Measurements from ENCODE around the gene OLFML1. TPM values are rescaled to one million over a fixed set of nuclear protein-coding genes. Genes with fewer than 3 reads are reported as not detected.
"Not testable (repeated sequence)": the region's sequence is repeated elsewhere in the genome, so short reads cannot be mapped to it uniquely, and the experiment has no call there.

OLFML1 gene
- total RNA-seq, 2 donors from 2014 or later: not detected

GRCh38 chr11:7511401-7511800 lies 26.1 kb downstream of the OLFML1 start:
- no peaks in the 10 kb centered on the region for H3K36me3 Mint-ChIP-seq (ENCODE audit: low read depth)
- ATAC-seq (replicated peaks): no peak
- no peaks in the 10 kb centered on the region for H3K27me3 Mint-ChIP-seq
- H3K4me1 Mint-ChIP-seq: peaks cover 14% of the 10 kb centered on the region
- H3K27ac Mint-ChIP-seq: no peak overlapping the region
- H3K4me3 Mint-ChIP-seq: no peak overlapping the region
- H3K9me3 Mint-ChIP-seq: no peaks in the 10 kb centered on the region

DNA sequence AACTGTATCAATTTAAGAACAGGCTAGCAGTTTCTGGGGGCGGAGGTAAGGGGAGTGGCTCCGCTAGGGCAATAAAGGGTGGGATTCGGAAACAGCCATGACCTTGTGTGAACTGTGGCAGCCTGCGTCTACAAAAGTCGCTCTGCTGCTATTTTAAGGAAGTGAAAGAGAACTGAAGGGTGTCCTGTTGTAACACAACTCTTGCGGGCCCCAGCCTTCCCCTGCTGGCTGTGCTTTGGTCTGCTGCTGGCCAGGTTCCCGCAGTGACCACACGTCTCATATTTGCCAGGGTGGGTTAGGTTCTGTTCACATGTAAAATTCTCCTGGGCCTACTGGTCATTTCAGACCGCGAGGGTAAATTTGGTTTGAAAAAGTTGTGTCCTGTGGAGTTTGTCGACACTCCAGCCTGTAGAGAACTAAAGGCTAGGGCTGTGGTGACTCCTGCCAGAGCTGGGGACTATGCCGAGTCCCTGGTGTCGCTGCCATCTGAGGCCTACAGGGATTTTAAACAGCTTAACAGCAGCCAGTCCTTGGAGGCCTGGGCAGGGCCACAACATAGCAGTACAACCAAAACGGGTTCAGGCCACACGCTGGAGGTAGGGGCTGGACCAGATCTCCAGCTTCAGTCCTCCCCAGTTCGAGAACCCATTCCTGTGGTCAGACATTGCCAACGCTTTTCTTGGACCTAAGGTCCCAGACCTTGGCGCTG lies 27.4 kb downstream of the OLFML1 start:
- no peaks in the 10 kb centered on the region for H3K36me3 Mint-ChIP-seq (ENCODE audit: low read depth)
- ATAC-seq (replicated peaks): peak; percentile 17
- peaks cover 23% of the 10 kb centered on the region for H3K4me1 Mint-ChIP-seq
- H3K9me3 Mint-ChIP-seq: no peaks in the 10 kb centered on the region
- H3K4me3 Mint-ChIP-seq: peak overlapping the region; percentile 85
- no peaks in the 10 kb centered on the region for H3K27me3 Mint-ChIP-seq
- H3K27ac Mint-ChIP-seq: peak overlapping the region; percentile 90

- H3K4me1 Mint-ChIP-seq: peaks cover 23% of the 10 kb centered on the region
- no peaks in the 10 kb centered on the region for H3K9me3 Mint-ChIP-seq
- peak within 1 kb of the TSS; percentile 90 for H3K27ac Mint-ChIP-seq
- H3K27me3 Mint-ChIP-seq: no peaks in the 10 kb centered on the region
- H3K36me3 Mint-ChIP-seq (ENCODE audit: low read depth): no peaks in the 10 kb centered on the region
- peak within 1 kb of the TSS; percentile 85 for H3K4me3 Mint-ChIP-seq
- ATAC-seq (replicated peaks): peak; percentile 93
These were observed 28.2 kb downstream of the OLFML1 start, which contains the start of gene PPFIBP2 for GRCh38 chr11:7513234-7514098. PPFIBP2 (plus strand) TSS chr11:7513999; CDS start chr11:7549476, 35,477 bp downstream.

- no peaks in the 10 kb centered on the region for H3K36me3 Mint-ChIP-seq (ENCODE audit: low read depth)
- ATAC-seq (replicated peaks): peak; percentile 31
- no peaks in the 10 kb centered on the region for H3K27me3 Mint-ChIP-seq
- H3K4me3 Mint-ChIP-seq: peak overlapping the region; percentile 85
- H3K27ac Mint-ChIP-seq: peak overlapping the region; percentile 60
- H3K4me1 Mint-ChIP-seq: peaks cover 28% of the 10 kb centered on the region
- H3K9me3 Mint-ChIP-seq: no peaks in the 10 kb centered on the region
These were observed 28.8 kb downstream of the OLFML1 start for GRCh38 chr11:7514099-7514591.

DNA sequence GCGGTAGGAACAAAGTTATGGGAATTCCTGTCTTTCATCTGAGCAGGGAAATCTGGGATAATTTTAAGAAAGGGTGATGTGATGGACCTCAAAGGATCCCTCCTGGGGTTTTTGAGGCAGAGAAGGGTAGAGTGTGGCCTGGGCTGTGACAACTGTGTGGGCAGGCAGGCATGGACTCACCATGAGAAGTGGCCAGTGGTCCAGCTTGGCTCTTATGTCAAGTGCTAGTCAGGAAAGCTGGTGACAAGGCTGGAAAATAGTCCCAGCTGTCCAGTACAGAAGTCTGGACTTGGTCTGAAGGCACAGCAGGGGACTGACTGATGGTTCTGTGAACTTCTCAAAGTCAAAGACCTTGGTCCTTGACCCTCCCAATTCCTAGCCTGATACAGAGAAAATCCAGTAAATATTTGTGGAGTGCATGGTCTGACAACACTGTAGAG lies 30.2 kb downstream of the OLFML1 start:
- no peaks in the 10 kb centered on the region for H3K27me3 Mint-ChIP-seq
- H3K4me1 Mint-ChIP-seq: peaks cover 29% of the 10 kb centered on the region
- peak overlapping the region; percentile 85 for H3K4me3 Mint-ChIP-seq
- H3K27ac Mint-ChIP-seq: no peak overlapping the region
- no peaks in the 10 kb centered on the region for H3K36me3 Mint-ChIP-seq (ENCODE audit: low read depth)
- ATAC-seq (replicated peaks): no peak
- no peaks in the 10 kb centered on the region for H3K9me3 Mint-ChIP-seq

- H3K4me3 Mint-ChIP-seq: peak overlapping the region; percentile 85
- H3K36me3 Mint-ChIP-seq (ENCODE audit: low read depth): no peaks in the 10 kb centered on the region
- H3K4me1 Mint-ChIP-seq: peaks cover 29% of the 10 kb centered on the region
- peak overlapping the region; percentile 63 for H3K27ac Mint-ChIP-seq
- H3K9me3 Mint-ChIP-seq: no peaks in the 10 kb centered on the region
- no peaks in the 10 kb centered on the region for H3K27me3 Mint-ChIP-seq
- ATAC-seq (replicated peaks): no peak
These were observed 31.2 kb downstream of the OLFML1 start for GRCh38 chr11:7516475-7516874.

DNA sequence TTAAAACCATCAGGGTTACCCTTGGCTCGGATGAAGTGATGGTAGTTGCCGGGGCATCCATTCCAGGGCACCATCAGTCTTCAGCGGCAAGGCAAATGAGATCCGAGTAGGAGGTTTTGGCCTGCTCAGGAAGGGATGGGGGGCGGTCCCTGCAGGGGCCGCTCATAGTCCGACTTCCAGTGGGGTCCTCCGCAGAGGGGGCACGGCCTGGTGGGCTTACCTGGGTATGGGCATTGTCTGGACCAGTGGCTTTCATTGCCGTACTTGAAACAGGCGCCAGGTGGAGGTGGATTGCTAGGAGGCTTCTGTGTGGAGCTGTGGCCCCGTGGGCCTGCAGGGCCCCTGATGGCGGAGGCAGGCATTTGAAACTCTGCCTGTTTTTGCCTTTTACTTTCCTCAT lies 32.4 kb downstream of the OLFML1 start:
- H3K36me3 Mint-ChIP-seq (ENCODE audit: low read depth); H3K27me3 Mint-ChIP-seq; H3K9me3 Mint-ChIP-seq; H3K4me3 Mint-ChIP-seq; H3K27ac Mint-ChIP-seq; ATAC-seq (replicated peaks): not testable (repeated sequence)
- H3K4me1 Mint-ChIP-seq: peaks cover 29% of the 10 kb centered on the region

DNA sequence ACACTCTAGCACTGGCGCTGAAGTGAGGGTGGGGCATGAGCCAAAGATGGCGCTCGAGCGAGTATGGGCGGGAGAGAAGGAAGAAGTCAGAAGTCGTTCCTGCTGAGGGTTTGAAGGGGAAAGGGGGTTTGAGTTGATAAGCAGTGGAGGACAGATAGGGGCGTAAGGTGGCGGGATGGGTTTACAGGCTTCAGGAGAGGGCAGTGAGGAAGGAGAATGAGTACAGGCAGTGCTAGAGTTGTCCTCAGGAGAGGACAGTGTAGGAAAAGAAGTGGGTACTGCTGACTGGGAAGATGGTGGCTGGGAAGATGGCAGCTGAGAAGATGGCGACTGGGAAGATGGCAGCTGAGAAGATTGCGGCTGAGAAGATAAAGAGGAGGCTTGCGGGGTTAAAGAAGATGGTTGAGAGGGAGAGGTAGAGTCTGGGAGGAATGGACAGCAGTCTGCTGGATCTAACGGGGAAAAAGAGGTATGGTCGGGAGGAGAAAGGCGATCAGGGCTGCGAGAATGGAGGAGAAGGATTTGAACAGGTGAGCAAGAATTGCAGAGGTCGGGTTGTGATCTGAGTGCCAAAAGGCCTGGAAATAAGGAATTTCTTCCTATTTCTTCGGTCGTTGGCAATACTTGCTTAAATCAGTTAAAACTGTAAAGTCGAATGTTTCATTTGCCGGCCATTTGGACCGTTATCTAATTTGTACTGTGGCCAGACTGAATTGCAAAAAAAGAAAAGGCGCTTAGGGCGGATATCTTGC lies 33.7 kb downstream of the OLFML1 start:
- H3K27ac Mint-ChIP-seq: no peak overlapping the region
- ATAC-seq (replicated peaks): no peak
- H3K9me3 Mint-ChIP-seq: no peaks in the 10 kb centered on the region
- H3K4me3 Mint-ChIP-seq: no peak overlapping the region
- H3K4me1 Mint-ChIP-seq: peaks cover 34% of the 10 kb centered on the region
- no peaks in the 10 kb centered on the region for H3K36me3 Mint-ChIP-seq (ENCODE audit: low read depth)
- no peaks in the 10 kb centered on the region for H3K27me3 Mint-ChIP-seq

- Mint-ChIP-seq H3K9me3 (no peaks in the 10 kb centered on the region), H3K36me3 (ENCODE audit: low read depth) (no peaks in the 10 kb centered on the region), H3K4me3 (no peak overlapping the region), H3K27me3 (no peaks in the 10 kb centered on the region), H3K4me1 (peaks cover 37% of the 10 kb centered on the region), H3K27ac (no peak overlapping the region)
- ATAC-seq (replicated peaks): peak; percentile 44
These were observed 35.0 kb downstream of the OLFML1 start for GRCh38 chr11:7520011-7520942.

DNA sequence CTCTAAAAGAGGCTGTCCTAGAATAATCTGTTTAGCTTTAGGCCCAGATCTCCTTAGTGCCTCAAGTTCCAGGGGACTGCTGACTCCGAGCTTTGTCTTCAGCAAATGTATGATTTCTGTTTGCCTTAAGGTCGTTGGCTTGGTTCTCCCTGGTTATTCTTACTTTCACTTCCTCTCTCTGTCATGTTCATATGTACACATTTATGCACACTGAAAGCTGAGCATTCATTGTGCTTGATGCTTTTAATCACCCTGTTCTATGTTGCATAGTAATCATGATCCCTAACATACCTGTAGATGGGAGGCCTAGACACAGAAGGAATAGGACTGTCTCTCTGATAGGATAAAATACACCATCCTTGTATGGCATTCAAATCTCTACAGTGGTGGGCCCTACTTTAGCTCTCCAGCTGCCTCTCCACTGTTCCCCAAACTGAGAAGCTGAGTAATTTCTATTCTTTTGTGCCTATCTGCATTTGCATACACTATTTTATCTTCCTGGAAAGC lies 35.7 kb downstream of the OLFML1 start:
- Mint-ChIP-seq H3K36me3 (ENCODE audit: low read depth) (no peaks in the 10 kb centered on the region), H3K27me3 (no peaks in the 10 kb centered on the region), H3K4me3 (no peak overlapping the region), H3K9me3 (no peaks in the 10 kb centered on the region), H3K4me1 (peaks cover 38% of the 10 kb centered on the region), H3K27ac (no peak overlapping the region)
- peak; percentile 77 for ATAC-seq (replicated peaks)

- H3K4me3 Mint-ChIP-seq: no peak overlapping the region
- peaks cover 37% of the 10 kb centered on the region for H3K4me1 Mint-ChIP-seq
- H3K27ac Mint-ChIP-seq: no peak overlapping the region
- H3K9me3 Mint-ChIP-seq: no peaks in the 10 kb centered on the region
- H3K36me3 Mint-ChIP-seq (ENCODE audit: low read depth): no peaks in the 10 kb centered on the region
- H3K27me3 Mint-ChIP-seq: no peaks in the 10 kb centered on the region
- ATAC-seq (replicated peaks): no peak
These were observed 36.8 kb downstream of the OLFML1 start for GRCh38 chr11:7522121-7522520.

DNA sequence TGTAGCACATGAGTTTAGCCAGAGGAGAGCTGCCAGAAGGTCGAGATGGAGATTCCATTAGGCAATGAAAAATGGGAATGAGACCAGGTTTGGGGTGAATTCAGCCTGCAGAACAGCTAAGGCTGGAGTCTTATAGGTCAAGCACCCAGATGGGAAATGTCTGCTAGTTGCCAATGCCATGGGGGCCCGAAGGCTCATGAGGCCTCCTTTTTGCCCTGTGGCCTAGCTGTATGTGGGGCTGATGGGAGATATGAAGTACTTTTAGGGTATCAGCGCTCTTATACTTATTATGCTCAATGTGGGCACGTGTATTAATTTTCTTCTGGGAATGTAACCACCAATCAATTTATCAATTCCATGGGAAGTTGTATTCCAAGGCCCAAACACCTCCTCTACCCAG lies 37.2 kb downstream of the OLFML1 start:
- Mint-ChIP-seq H3K4me3 (no peak overlapping the region), H3K27me3 (no peaks in the 10 kb centered on the region), H3K27ac (no peak overlapping the region), H3K9me3 (no peaks in the 10 kb centered on the region), H3K4me1 (peaks cover 38% of the 10 kb centered on the region), H3K36me3 (ENCODE audit: low read depth) (no peaks in the 10 kb centered on the region)
- no peak for ATAC-seq (replicated peaks)

- Mint-ChIP-seq H3K36me3 (ENCODE audit: low read depth) (no peaks in the 10 kb centered on the region), H3K27ac (no peak overlapping the region), H3K27me3 (no peaks in the 10 kb centered on the region), H3K4me1 (peaks cover 48% of the 10 kb centered on the region), H3K9me3 (no peaks in the 10 kb centered on the region), H3K4me3 (no peak overlapping the region)
- ATAC-seq (replicated peaks): no peak
These were observed 38.3 kb downstream of the OLFML1 start for GRCh38 chr11:7523416-7524210.
